B cell (primary cell): ENCODE data around the gene PCSK2. TPM values are rescaled to one million over a fixed set of nuclear protein-coding genes. Genes with fewer than 3 reads are reported as not detected.

Experiments used
- ATAC-seq: fragments of 200-7000 bp; cut with Tn5 transposase; one replicate; pipeline ENCODE4 v1.10.0; 2021; ENCODE audit warnings: low read depth, mild to moderate bottlenecking, moderate number of reproducible peaks, moderate library complexity
- CTCF ChIA-PET: fragments of 350-600 bp; sonication (Branson Sonifier 250); formaldehyde crosslinking; loops from one replicate; lab custom pipeline; 2021; ENCODE audit warnings: antibody characterized with exemption, inconsistent platforms; lab: Charles Lee
- POLR2A ChIA-PET: fragments of 350-600 bp; sonication (Branson Sonifier 250); formaldehyde crosslinking; loops from one replicate; lab custom pipeline; 2021; ENCODE audit warnings: antibody characterized with exemption; lab: Charles Lee
- DNase-seq: peaks from one replicate; pipeline ENCODE4 v3.0.0; 2013
- H2AFZ ChIP-seq: 2 replicates; pipeline ENCODE4 v1.6.1; 2012; ENCODE audit warnings: mild to moderate bottlenecking, low read depth, low read length; ENCODE audit not compliant: insufficient read depth, poor library complexity, severe bottlenecking
- H3K27ac ChIP-seq, 2 donors: 1 replicate in 1 of 2; 2 replicates in 1 of 2; pipeline ENCODE4 v1.5.1; 2012 to 2013; ENCODE audit warnings: low read length in 2 of 2, mild to moderate bottlenecking in 2 of 2, moderate library complexity in 1 of 2
- H3K27me3 ChIP-seq, 4 experiments: fragments of 200-600 bp in 1 of 4; sonication (generic) in 1 of 4; replicated peaks in 1 of 4; 1 replicate in 2 of 4; 2 replicates in 2 of 4; pipeline versions ENCODE4 v1.6.1 to v1.7.0; 2013 to 2016; ENCODE audit warnings: low read length in 3 of 4, mild to moderate bottlenecking in 2 of 4, mixed read lengths in 1 of 4, moderate library complexity in 1 of 4; ENCODE audit not compliant: insufficient read depth in 4 of 4, control insufficient read depth in 3 of 4; ENCODE audit errors: control extremely low read depth in 1 of 4
- H3K36me3 ChIP-seq, 2 experiments: replicated peaks in 1 of 2; 1 replicate in 1 of 2; 2 replicates in 1 of 2; pipeline versions ENCODE4 v1.6.1 to v1.7.1; 2013; ENCODE audit warnings: low read length in 1 of 2; ENCODE audit not compliant: insufficient read depth in 2 of 2, control insufficient read depth in 1 of 2; ENCODE audit errors: control extremely low read depth in 1 of 2, extremely low read depth in 1 of 2
- H3K4me1 ChIP-seq, 2 donors: fragments of 200-600 bp in 1 of 2; sonication (generic) in 1 of 2; 1 replicate in 1 of 2; 2 replicates in 1 of 2; pipeline versions ENCODE4 v1.5.1 to v1.6.1; 2013 to 2017; ENCODE audit warnings: low read length in 2 of 2; ENCODE audit not compliant: control insufficient read depth in 2 of 2, insufficient read depth in 2 of 2
- H3K4me2 ChIP-seq: replicated peaks from 2 replicates; pipeline ENCODE3; 2012; ENCODE audit warnings: mild to moderate bottlenecking, low read depth, low read length; ENCODE audit not compliant: poor library complexity, severe bottlenecking
- H3K4me3 ChIP-seq, 5 experiments: fragments of 200-600 bp in 1 of 5; sonication (generic) in 1 of 5; 1 replicate in 3 of 5; 2 replicates in 2 of 5; pipeline versions ENCODE4 v1.5.1 to v1.7.0; 2011 to 2016; ENCODE audit warnings: low read length in 4 of 5, mild to moderate bottlenecking in 4 of 5, low read depth in 2 of 5, control low read depth in 1 of 5, moderate library complexity in 1 of 5; ENCODE audit not compliant: insufficient read depth in 1 of 5; ENCODE audit errors: control extremely low read depth in 1 of 5, extremely low read depth in 1 of 5
- H3K79me2 ChIP-seq: fragments of 200-600 bp; sonication (generic); one replicate; pipeline ENCODE4 v1.6.0; 2016; ENCODE audit warnings: low read length; ENCODE audit not compliant: control insufficient read depth, insufficient read depth
- H3K9ac ChIP-seq: fragments of 200-600 bp; sonication (generic); 2 replicates; pipeline ENCODE4 v1.6.1; 2017; ENCODE audit warnings: mild to moderate bottlenecking, low read length, moderate library complexity
- H3K9me3 ChIP-seq, 3 donors: one replicate each; pipeline versions ENCODE4 v1.6.1 to v1.7.1; 2013; ENCODE audit warnings: low read length in 2 of 3; ENCODE audit not compliant: control insufficient read depth in 2 of 3, insufficient read depth in 1 of 3; ENCODE audit errors: control extremely low read depth in 1 of 3
- H4K20me1 ChIP-seq: 2 replicates; pipeline ENCODE4 v1.6.0; 2012; ENCODE audit warnings: mild to moderate bottlenecking, low read length; ENCODE audit not compliant: insufficient read depth, control insufficient read depth, poor library complexity, severe bottlenecking
- H3K27ac Mint-ChIP-seq: one replicate; pipeline ENCODE4 v1.8.0; 2021; ENCODE audit warnings: mixed read lengths
- H3K27me3 Mint-ChIP-seq: one replicate; pipeline ENCODE4 v1.8.0; 2021; ENCODE audit warnings: mixed read lengths
- H3K4me1 Mint-ChIP-seq: one replicate; pipeline ENCODE4 v1.8.0; 2021; ENCODE audit warnings: mixed read lengths
- H3K4me3 Mint-ChIP-seq: one replicate; pipeline ENCODE4 v1.8.0; 2021; ENCODE audit warnings: mixed read lengths
- H3K9me3 Mint-ChIP-seq: one replicate; pipeline ENCODE4 v1.8.0; 2022; ENCODE audit warnings: mixed read lengths; ENCODE audit not compliant: insufficient read depth
- EZH2 ChIP-seq: IDR thresholded peaks from 2 replicates; pipeline ENCODE4 v1.6.1; 2012; ENCODE audit warnings: borderline replicate concordance, low read depth, mild to moderate bottlenecking, moderate library complexity, low read length; ENCODE audit not compliant: insufficient read depth, poor library complexity, severe bottlenecking
- WGBS: methylation state at CpG from one replicate; pipeline ENCODE4 v1.1.5; 2013; ENCODE audit warnings: missing lambda C conversion rate; ENCODE audit not compliant: insufficient coverage; 5-methylcytosine and 5-hydroxymethylcytosine counted together
- intact Hi-C: fragments of 100-400 bp; cut with micrococcal nuclease; formaldehyde crosslinking; loops from one replicate; pipeline ENCODE4 v1.10.0; 2022
- polyA plus RNA-seq: library from polyadenylated mRNA; depleted of rRNA; stranded (reverse); fragments of >200 nt; gene quantifications from 2 replicates; pipeline ENCODE4 v1.2.3, GENCODE V29; 2012
- total RNA-seq, 2 donors: library from RNA; stranded (reverse); fragments of 120-200 nt in 1 of 2; gene quantifications; 1 replicate in 1 of 2; 2 replicates in 1 of 2; pipeline versions ENCODE4 v1.2.3 to v1.2.4, GENCODE V29; 2013 to 2022
- TF ChIP-seq, protein P1 (sequence below): fragments of 200-600 bp; IDR thresholded peaks from one replicate; pipeline ENCODE4 v1.8.0; 2022; ENCODE audit warnings: antibody characterized with exemption, mild to moderate bottlenecking

Gene PCSK2
- total and polyA plus RNA-seq, 2 donors (not counting 1 experiment from before 2014, with no cell fraction given): not detected

DNA sequence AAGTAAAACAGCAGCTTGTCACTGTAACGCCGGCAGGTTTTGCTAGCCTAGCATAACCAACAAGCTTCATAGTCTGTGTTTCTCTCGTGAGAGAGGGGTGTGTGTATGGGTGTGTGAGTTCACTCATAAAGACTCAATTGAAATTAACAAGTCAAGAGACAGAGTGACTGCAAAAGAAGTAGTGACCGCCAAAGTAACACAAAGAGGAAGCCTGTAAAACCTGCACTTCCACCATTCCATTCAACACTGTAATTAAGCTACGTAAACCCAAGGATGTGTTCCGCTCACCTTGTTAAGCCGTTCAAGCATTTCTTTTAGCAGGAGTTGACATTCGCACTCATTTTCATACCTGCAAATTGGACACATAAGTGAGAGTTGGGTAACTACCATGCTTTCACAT is 297.7 kb downstream of the PCSK2 start:
- peaks cover 24% of the 10 kb centered on the region for H3K27me3 Mint-ChIP-seq
- no peaks in the 10 kb centered on the region for H3K4me1 Mint-ChIP-seq
- H3K27ac Mint-ChIP-seq: no peak overlapping the region
- no peak for DNase-seq
- WGBS: 96% methylated on average over 4 of the region's 8 CpGs
- Histone ChIP-seq H4K20me1 (no peaks in the 10 kb centered on the region), H3K4me1 (no peaks in the 10 kb centered on the region), H3K4me3 (no peak overlapping the region), H2AFZ (no peak overlapping the region), H3K9ac (no peak overlapping the region), H3K79me2 (no peaks in the 10 kb centered on the region), H3K27me3 (peaks cover 0 to 10% (median 5%) of the 10 kb centered on the region in 4 experiments), H3K4me2 (no peak overlapping the region), H3K9me3 (no peaks in the 10 kb centered on the region), H3K36me3 (no peaks in the 10 kb centered on the region), H3K27ac (no peak overlapping the region)
- TF ChIP-seq, protein P1, sequence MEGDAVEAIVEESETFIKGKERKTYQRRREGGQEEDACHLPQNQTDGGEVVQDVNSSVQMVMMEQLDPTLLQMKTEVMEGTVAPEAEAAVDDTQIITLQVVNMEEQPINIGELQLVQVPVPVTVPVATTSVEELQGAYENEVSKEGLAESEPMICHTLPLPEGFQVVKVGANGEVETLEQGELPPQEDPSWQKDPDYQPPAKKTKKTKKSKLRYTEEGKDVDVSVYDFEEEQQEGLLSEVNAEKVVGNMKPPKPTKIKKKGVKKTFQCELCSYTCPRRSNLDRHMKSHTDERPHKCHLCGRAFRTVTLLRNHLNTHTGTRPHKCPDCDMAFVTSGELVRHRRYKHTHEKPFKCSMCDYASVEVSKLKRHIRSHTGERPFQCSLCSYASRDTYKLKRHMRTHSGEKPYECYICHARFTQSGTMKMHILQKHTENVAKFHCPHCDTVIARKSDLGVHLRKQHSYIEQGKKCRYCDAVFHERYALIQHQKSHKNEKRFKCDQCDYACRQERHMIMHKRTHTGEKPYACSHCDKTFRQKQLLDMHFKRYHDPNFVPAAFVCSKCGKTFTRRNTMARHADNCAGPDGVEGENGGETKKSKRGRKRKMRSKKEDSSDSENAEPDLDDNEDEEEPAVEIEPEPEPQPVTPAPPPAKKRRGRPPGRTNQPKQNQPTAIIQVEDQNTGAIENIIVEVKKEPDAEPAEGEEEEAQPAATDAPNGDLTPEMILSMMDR: no peak
- TF ChIP-seq EZH2: no peak
- ChIA-PET CTCF (no interaction called here), POLR2A (no interaction called here)
- no peaks in the 10 kb centered on the region for H3K9me3 Mint-ChIP-seq
- ATAC-seq: no peak
- intact Hi-C loops: no loop called here
- H3K4me3 Mint-ChIP-seq: no peak overlapping the region

DNA sequence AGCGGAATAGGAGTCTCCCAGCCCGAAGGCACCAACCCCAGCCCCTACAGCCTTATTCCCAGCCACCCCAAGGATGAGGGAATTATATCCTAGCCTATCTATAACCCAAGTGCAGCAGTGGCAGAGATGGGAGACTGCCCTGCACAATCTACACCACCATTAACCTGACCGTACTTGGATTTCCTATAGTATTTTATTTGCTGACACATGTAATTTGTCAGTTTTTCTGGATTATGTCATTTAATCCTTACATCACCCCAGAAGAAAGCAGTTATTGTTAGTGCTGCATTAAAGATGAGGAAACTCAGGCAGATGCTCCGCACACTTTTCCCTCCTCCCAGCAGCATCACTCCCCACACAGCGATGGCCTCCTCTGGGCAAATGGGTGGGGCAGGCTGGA is 298.3 kb downstream of the PCSK2 start:
- no peaks in the 10 kb centered on the region for H3K4me1 Mint-ChIP-seq
- Histone ChIP-seq H4K20me1 (no peaks in the 10 kb centered on the region), H3K4me1 (peaks cover 0 to under 1% of the 10 kb centered on the region in 2 donors), H3K27me3 (peaks cover 0 to 15% (median 10%) of the 10 kb centered on the region in 4 experiments), H3K36me3 (no peaks in the 10 kb centered on the region), H3K27ac (no peak overlapping the region), H3K4me3 (no peak overlapping the region), H3K4me2 (no peak overlapping the region), H3K9me3 (no peaks in the 10 kb centered on the region), H3K9ac (no peak overlapping the region), H3K79me2 (no peaks in the 10 kb centered on the region), H2AFZ (no peak overlapping the region)
- no peaks in the 10 kb centered on the region for H3K9me3 Mint-ChIP-seq
- intact Hi-C loops: no loop called here
- no peak overlapping the region for H3K27ac Mint-ChIP-seq
- 100% methylated on average over 3 of the region's 5 CpGs for WGBS
- CTCF ChIA-PET: no interaction called here
- TF ChIP-seq, protein P1: no peak
- no peak for TF ChIP-seq EZH2
- no peak overlapping the region for H3K4me3 Mint-ChIP-seq
- POLR2A ChIA-PET: no interaction called here
- ATAC-seq (no peak), DNase-seq (no peak)
- H3K27me3 Mint-ChIP-seq: peaks cover 30% of the 10 kb centered on the region
